Measurements from ENCODE around the gene NEDD8. TPM values are rescaled to one million over a fixed set of nuclear protein-coding genes. Genes with fewer than 3 reads are reported as not detected.

NEDD8 gene
- total and polyA plus RNA-seq, 2 experiments from 2014 or later, result 130 to 418 TPM

- TF ChIP-seq STAT1 (IDR thresholded peaks at IDR 0.05; ENCODE audit: unreplicated experiment) (no peak), EZH2 (IDR thresholded peaks at IDR 0.05; ENCODE audit: low read depth, unreplicated experiment) (no peak), CREB1 (CRISPR knock-in tag; IDR thresholded peaks at IDR 0.05; ENCODE audit: low read depth) (no peak), ZNF114 (CRISPR knock-in tag; IDR thresholded peaks at IDR 0.05) (no peak), CTCF (conservative IDR thresholded peaks at IDR 0.05; ENCODE audit: low read depth in 2 of 2) (no peak), REST (IDR thresholded peaks at IDR 0.05; ENCODE audit: unreplicated experiment) (no peak), NANOG (IDR thresholded peaks at IDR 0.05; ENCODE audit: borderline replicate concordance) (no peak), POLR2AphosphoS5 (IDR thresholded peaks at IDR 0.05; ENCODE audit: low read depth) (no peak), ZNF462 (CRISPR knock-in tag; IDR thresholded peaks at IDR 0.05) (no peak), ETS1 (IDR thresholded peaks at IDR 0.05) (no peak), JUNB (IDR thresholded peaks at IDR 0.05; ENCODE audit: unreplicated experiment) (no peak), EZH2phosphoT487 (IDR thresholded peaks at IDR 0.05; ENCODE audit: unreplicated experiment) (no peak), ZNF331 (CRISPR knock-in tag; IDR thresholded peaks at IDR 0.05; ENCODE audit: low read depth) (no peak)
- H3K27me3 ChIP-seq (ENCODE audit: insufficient read depth), result no peaks in the 10 kb centered on the region
- Mint-ChIP-seq H3K27me3 (ENCODE audit: insufficient read depth, low read depth, poor library complexity) (peaks cover 18% of the 10 kb centered on the region), H3K9me3 (peaks cover 21% of the 10 kb centered on the region), H3K27ac (peak overlapping the region; percentile 63), H3K36me3 (ENCODE audit: low read depth) (peaks cover 58% of the 10 kb centered on the region), H3K4me1 (peaks cover 26% of the 10 kb centered on the region), H3K4me3 (peak overlapping the region; percentile 91)
- 0 out of 2 replicates have a peak, but pooled peaks cover 4% of the 10 kb centered on the region for H3K36me3 ChIP-seq (ENCODE audit: insufficient read depth)
- H3K79me2 ChIP-seq (replicated peaks; ENCODE audit: insufficient read depth), result 0 out of 2 replicates have a peak, but pooled peaks cover 6% of the 10 kb centered on the region
- peak overlapping the region; percentile 97; the same call in 1 of the 2 replicates for H3K27ac ChIP-seq (ENCODE audit: low read depth)
- peaks cover 19% of the 10 kb centered on the region for H3F3A ChIP-seq (replicated peaks; ENCODE audit: low read depth)
- H3K4me3 ChIP-seq, result peak overlapping the region; percentile 95
- ATAC-seq, result peak; percentile 27
- H4K20me1 ChIP-seq (replicated peaks; ENCODE audit: insufficient read depth), result no peaks in the 10 kb centered on the region; the same call in 1 of the 2 replicates
- H3K4me1 ChIP-seq (ENCODE audit: insufficient read depth), result peaks cover 6% of the 10 kb centered on the region; the same call in 1 of the 2 replicates
- DNase-seq (ENCODE audit: low spot score), result peak; percentile 57
- peak overlapping the region; percentile 90 for H2AFZ ChIP-seq
- H3K9me2 ChIP-seq (ENCODE audit: insufficient read depth), result no peaks in the 10 kb centered on the region
- peak overlapping the region; percentile 90 for H3K4me2 ChIP-seq
These were observed 35.8 kb downstream of the NEDD8 start for GRCh38 chr14:24196071-24197055.

Measured in GM23338 (cell line).